DMS79 (cell line): ENCODE data around the gene CLEC2L.
"Not testable (repeated sequence)": the region's sequence is repeated elsewhere in the genome, so short reads cannot be mapped to it uniquely, and the experiment has no call there.

ENCODE experiments used
- DNase-seq: peaks from one replicate; lab custom pipeline; 2025; lab: John Stamatoyannopoulos, UW

Gene CLEC2L

DNA sequence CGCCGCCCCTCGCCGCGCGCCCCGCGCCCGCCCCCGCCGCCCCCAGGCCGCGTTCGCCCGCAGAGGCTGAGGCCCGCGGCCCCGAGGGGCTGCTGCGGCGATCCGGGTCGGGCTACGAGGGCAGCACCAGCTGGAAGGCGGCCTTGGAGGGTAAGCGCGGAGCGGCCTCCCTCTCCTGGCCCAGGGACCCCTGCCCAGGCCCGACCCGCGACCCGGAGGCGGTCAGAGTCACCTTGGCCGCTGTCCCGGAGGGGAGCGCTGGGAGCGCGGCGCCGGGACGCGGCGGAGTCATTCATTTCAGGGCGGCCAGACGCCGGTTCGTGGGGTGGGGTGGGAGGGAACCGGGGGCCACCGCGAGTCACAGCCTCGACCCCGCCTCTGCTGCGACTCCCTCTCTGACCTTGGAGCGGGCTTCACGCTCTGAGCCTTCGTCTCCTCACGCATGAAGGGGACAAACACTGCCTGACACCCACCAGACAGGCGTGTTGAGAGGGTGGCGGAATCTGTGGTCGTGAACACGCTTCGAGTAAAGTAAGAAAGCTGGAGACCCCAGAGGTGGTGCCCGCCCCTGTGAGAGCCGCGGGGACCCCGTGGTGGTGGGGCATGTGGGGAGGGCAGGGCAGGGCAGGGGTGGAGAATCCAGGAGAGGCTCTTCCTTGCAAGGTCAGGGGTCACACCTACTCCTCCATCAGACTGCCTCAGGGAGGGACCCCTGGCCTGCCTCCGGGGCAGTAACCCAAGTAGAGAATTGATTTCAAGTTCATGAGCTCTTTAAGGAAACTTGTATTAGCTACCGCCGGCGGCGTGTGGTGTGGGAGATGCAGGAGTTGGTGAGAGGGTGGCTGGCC, 707 bp downstream of the CLEC2L start:
- DNase-seq, result no peak

- no peak for DNase-seq
Measured at GRCh38 chr7:139525239-139525638, 1.8 kb downstream of the CLEC2L start.

DNA sequence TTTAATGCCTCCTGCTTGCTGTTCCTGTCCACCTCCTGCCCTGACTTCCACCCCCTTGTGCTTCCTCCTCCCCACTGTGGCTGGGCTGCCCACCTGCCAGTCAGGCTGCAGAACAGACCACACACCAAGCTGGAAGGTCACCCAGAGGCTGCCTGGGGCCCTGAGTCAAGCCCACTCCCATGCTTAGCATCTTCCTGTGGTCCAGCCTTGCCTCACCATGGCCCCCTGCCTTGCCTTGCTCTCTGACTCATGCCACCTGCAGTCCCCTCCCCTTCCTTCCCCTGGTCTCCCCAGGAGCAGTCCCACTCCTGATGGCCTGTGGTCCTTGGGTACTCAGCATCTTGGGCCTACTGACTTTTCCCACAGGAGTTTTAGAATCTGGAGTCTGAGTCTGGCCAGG, 2.3 kb downstream of the CLEC2L start:
- DNase-seq, result no peak

DNA sequence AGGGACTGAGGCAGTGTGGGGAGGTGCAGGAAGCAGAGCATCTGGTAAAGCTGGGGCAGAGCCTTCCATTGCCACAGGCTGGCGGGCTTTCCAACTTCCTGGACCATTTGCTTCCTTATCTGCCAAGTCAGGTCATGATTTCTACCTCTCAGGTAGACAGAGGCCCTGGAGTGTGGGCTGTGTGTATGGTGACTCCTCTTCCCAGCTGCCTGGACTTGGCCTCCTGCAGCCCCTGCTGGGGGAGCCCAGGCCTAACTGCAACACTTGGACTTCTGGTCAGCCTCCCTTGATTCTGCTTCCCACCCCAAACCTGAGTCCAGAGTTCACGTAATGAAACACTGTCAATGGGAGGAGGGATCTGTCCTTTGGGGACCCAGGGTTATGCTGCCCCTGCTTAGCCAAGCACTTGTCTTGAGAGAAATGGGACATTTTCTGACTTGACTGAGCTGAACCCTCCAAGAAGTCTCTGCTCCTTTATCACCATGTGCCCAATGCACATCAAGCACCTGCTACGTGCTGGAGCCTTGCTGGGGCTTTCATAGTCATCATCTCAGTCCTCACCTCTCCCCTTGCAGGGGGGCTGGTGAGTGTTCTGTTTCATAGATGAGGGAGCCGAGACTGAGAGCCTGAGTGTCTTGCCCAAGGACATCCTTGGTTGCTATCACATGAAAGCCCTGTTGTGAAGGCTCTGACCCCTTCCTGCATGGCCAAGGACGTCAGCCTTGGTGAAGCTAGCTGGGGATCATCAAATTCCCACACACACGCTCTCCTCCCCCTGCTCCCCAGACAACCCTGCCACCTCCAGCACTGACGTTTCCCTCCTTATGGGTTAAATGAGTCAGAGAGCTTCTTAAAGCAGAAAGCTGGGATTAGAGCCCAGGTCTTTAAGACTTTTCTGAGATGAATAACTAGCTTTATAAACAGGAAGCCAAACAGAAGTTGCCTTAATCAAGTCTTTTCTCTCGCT, 3.4 kb downstream of the CLEC2L start:
- no peak for DNase-seq

GRCh38 chr7:139531094-139531493, 7.6 kb downstream of the CLEC2L start:
- DNase-seq, result no peak

DNA sequence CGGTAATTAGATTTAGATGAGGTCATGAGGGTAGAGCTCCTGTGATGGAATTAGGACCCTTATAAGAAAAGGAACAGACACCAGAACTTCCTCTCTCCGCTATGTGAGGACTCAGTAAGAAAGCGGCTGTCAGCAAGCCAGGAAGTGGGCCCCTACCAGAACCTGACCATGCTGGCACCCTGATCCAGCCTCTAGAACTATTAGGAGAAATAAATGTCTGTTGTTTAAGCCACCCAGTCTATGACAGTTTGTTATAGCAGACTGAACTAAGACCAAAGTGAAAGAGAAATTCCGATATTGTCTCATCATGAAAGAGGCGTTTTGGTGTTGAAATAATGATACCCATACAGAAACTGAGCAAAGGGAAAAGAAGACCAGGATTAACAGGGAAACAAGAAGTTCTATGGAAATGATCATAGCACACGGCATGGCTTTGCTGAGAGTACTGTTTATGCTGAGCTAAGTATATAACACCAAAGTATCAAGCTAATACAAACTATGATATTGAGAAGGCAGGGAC, 9.2 kb downstream of the CLEC2L start:
- DNase-seq, result no peak

DNA sequence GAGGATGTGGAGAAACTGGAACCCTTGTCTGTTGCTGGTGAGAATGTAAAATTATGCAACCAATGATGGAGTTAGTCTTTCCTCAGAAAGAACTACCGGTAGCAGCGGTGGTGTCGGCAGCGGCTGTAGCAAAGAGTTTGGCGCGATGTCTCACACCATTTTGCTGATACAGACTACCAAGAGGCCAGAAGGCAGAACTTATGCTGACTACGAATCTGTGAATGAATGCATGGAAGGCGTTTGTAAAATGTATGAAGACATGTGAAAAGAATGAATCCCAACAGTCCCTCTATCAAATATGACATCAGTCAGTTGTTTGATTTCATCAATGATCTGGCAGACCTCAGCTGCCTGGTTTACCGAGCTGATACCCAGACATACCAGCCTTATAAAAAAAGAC, 10.6 kb downstream of the CLEC2L start:
- no peak for DNase-seq

DNA sequence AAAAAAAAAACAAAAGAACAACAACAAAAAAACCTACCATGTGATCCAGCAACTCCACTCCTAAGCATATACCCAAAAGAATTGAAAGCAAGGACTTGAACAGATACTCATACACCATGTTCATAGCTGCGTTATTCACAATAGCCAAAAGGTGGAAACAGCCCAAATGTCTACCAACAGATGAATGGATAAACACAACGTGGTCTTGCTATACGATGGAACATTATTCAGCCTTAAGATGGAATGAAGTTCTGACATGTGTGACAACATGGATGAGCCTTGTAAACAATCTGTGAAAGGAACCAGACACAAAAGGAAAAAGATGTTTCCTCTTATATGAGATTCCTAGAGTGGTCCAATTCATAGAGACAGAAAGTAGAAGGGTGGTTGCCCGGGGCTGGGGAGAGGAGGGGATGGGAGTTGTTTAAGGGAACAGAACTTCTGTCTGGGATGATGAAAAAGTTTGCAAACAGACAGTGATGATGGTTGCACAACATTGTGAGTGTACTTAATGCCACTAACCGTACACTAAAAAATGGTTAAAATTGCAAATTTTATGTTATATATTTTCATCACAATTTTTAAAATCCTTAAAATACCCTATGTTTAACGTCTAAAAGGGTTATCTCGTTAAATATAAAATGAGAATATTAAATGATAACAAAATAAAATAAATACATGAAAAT, 11.6 kb downstream of the CLEC2L start:
- DNase-seq, result no peak

GRCh38 chr7:139536152-139536551, 12.7 kb downstream of the CLEC2L start:
- no peak for DNase-seq

DNA sequence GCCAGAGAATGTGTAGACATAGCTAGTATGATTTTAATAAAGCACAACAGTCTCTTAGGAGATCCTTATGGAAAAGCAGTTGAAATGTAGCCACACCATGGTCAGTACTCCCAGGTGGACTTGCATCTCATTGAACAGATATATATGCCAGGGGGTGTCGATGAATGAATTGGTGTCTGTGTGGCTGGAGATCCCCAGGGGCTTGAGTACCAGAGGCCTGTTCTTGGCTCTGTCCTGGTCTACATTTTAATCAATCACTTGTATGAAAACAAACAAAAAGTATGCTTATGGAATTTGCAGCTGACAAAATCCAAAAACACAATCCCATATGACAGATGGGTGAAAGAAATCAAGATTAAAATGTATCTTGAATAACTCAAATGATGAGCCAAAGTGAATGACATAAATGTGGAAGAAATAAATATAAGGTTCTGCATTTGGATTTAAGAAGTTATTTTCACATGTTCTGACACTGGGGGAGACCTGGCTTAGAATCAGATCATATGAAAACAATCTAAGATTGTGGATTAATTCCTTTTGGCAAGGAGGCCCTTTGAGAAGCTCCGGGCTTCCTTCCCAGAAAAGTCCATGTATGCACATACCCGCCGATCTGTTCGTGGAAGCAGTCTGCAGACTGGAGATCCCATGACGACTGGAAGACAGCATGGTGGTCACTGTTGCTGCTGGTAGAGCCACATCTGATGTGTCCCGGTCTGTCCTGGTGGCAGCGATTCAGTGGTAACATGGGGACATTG, 15.6 kb downstream of the CLEC2L start:
- DNase-seq, result no peak

DNA sequence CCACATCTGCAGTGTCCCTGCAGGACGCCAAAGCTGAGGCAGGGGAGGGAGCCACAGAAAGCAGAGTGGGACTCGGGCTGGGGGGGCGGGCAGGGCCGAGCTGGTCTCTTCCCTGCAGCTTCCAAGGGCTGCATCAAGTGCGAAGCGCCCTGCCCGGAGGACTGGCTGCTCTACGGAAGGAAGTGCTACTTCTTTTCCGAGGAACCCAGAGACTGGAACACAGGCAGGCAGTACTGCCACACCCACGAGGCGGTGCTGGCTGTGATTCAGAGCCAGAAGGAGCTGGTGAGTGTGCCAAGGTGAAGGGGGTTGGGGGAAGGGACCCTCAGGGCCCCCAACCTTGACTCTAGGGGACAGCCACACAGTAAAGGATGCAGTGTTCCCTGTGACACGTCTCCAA, 16.7 kb downstream of the CLEC2L start:
- no peak for DNase-seq

GRCh38 chr7:139541600-139542307, 18.3 kb downstream of the CLEC2L start:
- no peak for DNase-seq

- DNase-seq, result no peak
Measured at GRCh38 chr7:139542308-139543151, 19.0 kb downstream of the CLEC2L start.

- no peak for DNase-seq
Measured at GRCh38 chr7:139543801-139544603, 20.5 kb downstream of the CLEC2L start.

DNA sequence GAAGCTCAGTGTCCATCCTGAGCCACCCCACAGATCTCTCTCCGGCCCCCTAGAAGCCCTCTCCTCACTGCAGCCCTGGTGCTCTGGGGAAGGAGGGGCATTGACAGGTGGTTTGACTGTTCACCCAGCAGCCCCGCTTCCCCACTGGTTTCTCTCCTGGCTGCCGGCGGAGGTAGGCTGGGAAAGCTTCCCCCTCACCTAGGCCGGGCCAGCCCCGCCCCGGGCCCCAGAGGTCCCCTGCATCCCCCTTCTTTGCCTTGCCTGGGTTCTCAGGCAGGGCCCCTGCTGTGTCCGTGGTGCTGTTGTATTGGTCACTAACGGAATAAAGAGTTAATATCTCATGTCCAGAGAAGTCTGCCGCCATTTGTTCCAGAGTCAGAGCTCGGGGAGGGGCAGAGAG, 21.2 kb downstream of the CLEC2L start:
- no peak for DNase-seq

DNA sequence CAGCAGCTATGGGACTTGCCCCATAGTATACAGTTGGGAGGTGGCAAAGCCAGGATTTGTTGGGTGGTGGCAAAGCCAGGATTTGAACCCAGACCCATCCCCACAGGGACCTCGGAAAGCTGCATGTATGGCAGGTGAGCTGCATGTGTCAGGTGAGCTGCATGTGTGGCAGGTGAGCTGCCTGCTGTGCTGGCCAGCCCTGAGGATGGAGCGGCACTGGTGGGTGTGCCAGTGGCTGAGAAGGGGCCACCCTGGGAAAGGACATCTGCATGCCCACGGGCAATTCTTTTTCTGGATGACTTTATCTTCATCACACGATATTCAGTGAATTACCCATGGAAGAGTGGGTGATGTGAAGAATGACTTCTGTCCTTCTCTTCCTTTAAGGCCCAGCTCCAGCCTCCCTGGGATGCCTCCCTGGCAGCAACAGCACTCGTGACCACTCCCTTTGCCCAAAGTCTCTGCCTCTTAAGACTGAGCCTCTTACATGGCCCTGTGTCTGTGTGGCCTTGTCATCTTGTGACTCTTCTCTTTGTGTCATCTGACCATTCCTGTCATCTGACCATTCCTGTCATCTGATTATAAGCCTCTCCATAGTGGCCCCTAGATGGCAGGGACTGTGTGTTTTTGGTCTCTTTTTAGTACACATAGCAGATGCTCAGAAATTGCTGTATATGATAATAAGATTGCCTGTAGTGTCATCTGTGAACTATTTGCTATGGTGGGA, 25.0 kb downstream of the CLEC2L start:
- DNase-seq, result no peak

DNA sequence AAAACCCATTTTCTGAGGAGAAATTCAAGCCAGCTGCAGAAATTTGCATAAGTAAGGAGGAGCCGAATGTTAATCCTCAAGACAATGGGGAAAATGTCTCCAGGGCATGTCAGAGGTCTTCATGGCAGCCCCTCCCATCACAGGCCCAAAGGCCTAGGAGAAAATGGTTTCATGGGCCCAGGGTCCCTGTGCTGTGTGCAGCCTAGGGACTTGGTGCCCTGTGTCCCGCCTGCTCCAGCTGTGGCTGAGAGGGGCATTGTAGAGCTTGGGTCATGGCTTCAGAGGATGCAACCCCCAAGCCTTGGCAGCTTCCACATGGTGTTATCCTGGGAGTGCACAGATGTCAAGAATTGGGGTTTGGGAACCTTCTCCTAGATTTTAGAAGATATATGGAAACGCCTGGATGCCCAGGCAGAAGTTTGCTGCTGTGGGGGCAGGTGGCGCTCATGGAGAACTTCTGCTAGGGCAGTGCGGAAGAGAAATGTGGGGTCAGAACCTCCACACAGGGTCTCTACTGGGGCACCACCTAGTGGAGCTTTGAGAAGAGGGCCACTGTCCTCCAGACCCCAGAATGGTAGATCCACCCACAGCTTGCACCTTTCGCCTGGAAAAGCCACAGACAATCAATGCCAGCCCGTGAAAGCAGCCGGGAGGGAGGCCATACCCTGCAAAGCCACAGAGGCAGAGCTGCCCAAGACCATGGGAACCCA, 30.7 kb downstream of the CLEC2L start:
- not testable (repeated sequence) for DNase-seq
